SJCRH30 (cell line): ENCODE results near the gene GANAB. TPM values are rescaled to one million over a fixed set of nuclear protein-coding genes. Genes with fewer than 3 reads are reported as not detected.
"Not testable (repeated sequence)": the region's sequence is repeated elsewhere in the genome, so short reads cannot be mapped to it uniquely, and the experiment has no call there.

Experiments used
- DNase-seq, 2 experiments: peaks; one replicate each; pipeline ENCODE4 v3.0.0-alpha.2; 2015 to 2020
- H3K27ac ChIP-seq: fragments of 250-450 bp; sonication (Bioruptor Pico); 2 replicates; pipeline ENCODE4 v1.5.1; 2020; ENCODE audit warnings: mild to moderate bottlenecking, moderate library complexity
- H3K27me3 ChIP-seq: fragments of 250-450 bp; sonication (Bioruptor Pico); 2 replicates; pipeline ENCODE4 v1.5.1; 2020; ENCODE audit warnings: mild to moderate bottlenecking, moderate library complexity
- H3K36me3 ChIP-seq: fragments of 250-450 bp; sonication (Bioruptor Pico); 2 replicates; pipeline ENCODE4 v1.5.1; 2020; ENCODE audit warnings: mild to moderate bottlenecking, moderate library complexity
- H3K4me1 ChIP-seq: fragments of 250-450 bp; sonication (Bioruptor Pico); 2 replicates; pipeline ENCODE4 v1.5.1; 2020; ENCODE audit warnings: mild to moderate bottlenecking, moderate library complexity
- H3K4me3 ChIP-seq: fragments of 250-450 bp; sonication (Bioruptor Pico); 2 replicates; pipeline ENCODE4 v1.5.1; 2020; ENCODE audit warnings: mild to moderate bottlenecking, moderate library complexity
- H3K9me3 ChIP-seq: fragments of 250-450 bp; sonication (Bioruptor Pico); replicated peaks from 2 replicates; pipeline ENCODE4 v1.5.1; 2020; ENCODE audit warnings: mild to moderate bottlenecking, moderate library complexity
- total RNA-seq: library from RNA; depleted of rRNA; stranded (reverse); fragments of >200 nt; shearing (Covaris generic); gene quantifications from 2 replicates; pipeline ENCODE4 v1.2.3, GENCODE V29; 2014

Gene GANAB
- total RNA-seq, 1 experiment from 2014 or later = 210 TPM

DNA sequence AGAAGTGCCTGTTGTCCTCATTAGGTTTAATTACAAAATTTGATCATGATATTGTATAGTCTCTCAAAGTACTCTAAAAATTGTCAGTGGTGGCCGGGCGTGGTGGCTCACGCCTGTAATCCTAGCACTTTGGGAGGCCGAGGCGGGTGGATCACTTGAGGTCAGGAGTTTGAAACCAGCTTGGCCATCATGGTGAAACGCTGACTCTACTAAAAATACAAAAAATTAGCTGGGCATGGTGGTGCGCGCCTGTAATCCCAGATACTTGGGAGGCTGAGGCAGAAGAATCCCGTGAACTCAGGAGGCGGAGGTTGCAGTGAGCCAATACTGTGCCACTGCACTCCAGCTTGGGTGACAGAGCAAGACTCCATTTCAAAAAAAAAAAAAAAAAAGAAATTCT is 29.0 kb upstream of the GANAB start:
- H3K9me3 ChIP-seq, DNase-seq, H3K4me1 ChIP-seq, H3K27ac ChIP-seq, H3K4me3 ChIP-seq, H3K27me3 ChIP-seq: not testable (repeated sequence)
- H3K36me3 ChIP-seq = peaks cover 22% of the 10 kb centered on the region

DNA sequence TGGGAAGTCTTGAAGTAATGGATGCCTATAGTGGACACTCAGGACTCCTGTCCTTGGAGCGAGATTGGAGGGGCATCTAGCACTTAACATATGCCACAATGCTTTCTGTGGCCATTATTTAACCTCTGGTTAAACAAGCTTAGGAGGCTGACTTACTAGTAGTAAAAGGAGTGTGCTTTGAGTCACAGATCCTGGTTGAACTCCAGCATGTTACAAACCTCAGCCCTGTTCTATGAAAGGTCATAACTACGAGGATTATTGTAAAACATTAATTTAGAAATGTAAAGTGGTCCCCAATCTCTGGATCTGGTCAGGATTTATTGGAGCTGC is 26.7 kb upstream of the GANAB start:
- no peak overlapping the region for H3K27ac ChIP-seq
- no peak for DNase-seq
- peaks cover 4% of the 10 kb centered on the region; the same call in 1 of the 2 replicates for H3K4me1 ChIP-seq
- H3K9me3 ChIP-seq = no peaks in the 10 kb centered on the region
- H3K27me3 ChIP-seq = no peaks in the 10 kb centered on the region
- H3K4me3 ChIP-seq = no peak overlapping the region
- peaks cover 22% of the 10 kb centered on the region for H3K36me3 ChIP-seq

DNA sequence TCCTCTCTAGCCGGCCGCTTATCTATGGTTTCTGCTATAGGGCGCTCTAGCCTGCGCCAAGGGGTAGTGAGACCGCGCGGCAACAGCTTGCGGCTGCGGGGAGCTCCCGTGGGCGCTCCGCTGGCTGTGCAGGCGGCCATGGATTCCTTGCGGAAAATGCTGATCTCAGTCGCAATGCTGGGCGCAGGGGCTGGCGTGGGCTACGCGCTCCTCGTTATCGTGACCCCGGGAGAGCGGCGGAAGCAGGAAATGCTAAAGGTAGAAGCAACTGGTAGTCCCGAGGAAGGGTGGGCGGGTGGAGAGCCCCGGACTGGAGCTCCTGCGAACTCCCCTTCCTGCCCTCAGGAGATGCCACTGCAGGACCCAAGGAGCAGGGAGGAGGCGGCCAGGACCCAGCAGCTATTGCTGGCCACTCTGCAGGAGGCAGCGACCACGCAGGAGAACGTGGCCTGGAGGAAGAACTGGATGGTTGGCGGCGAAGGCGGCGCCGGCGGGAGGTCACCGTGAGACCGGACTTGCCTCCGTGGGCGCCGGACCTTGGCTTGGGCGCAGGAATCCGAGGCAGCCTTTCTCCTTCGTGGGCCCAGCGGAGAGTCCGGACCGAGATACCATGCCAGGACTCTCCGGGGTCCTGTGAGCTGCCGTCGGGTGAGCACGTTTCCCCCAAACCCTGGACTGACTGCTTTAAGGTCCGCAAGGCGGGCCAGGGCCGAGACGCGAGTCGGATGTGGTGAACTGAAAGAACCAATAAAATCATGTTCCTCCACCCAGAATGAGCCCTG is 25.4 kb upstream of the GANAB start, which contains the start of the genes LBHD1 and UQCC3:
Gene LBHD1, minus strand, starts transcription at position 660 of the 782 bp plus-strand sequence. CDS start 2,236 bp downstream, outside the sequence.
Gene UQCC3, plus strand, starts transcription at position 66 of the 782 bp plus-strand sequence. Its CDS starts 73 bp downstream, at position 139.
- Histone ChIP-seq H3K36me3 (peaks cover 20% of the 10 kb centered on the region), H3K4me1 (peaks cover 2% of the 10 kb centered on the region; the same call in 1 of the 2 replicates), H3K4me3 (peak within 1 kb of the TSS; percentile 75), H3K27ac (peak within 1 kb of the TSS; percentile 69), H3K9me3 (no peaks in the 10 kb centered on the region), H3K27me3 (no peaks in the 10 kb centered on the region)
- peak; percentile 88 to 91 for DNase-seq

DNA sequence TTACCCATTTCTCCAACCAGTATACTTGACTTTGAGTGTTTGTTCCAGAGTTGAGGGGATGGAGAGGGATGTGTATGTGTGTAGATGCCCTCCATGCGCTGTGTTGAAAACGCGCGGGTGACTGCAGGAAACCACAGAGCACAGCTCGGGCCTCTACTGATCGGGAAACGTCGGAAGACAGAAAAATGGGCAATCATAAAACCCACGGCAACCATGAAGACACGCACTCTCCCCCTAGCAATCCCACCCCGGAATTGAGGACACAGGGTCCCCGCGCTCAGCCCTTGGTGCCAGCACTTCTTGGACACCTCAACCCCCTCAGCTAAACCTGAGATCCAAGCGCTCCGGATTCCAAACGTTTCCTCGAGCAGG is 24.8 kb upstream of the GANAB start:
- peaks cover 4% of the 10 kb centered on the region; the same call in 1 of the 2 replicates for H3K4me1 ChIP-seq
- peaks cover 23% of the 10 kb centered on the region for H3K36me3 ChIP-seq
- H3K9me3 ChIP-seq = no peaks in the 10 kb centered on the region
- peak overlapping the region; percentile 69 for H3K27ac ChIP-seq
- H3K27me3 ChIP-seq = no peaks in the 10 kb centered on the region
- H3K4me3 ChIP-seq = peak overlapping the region; percentile 75
- no peak for DNase-seq

DNA sequence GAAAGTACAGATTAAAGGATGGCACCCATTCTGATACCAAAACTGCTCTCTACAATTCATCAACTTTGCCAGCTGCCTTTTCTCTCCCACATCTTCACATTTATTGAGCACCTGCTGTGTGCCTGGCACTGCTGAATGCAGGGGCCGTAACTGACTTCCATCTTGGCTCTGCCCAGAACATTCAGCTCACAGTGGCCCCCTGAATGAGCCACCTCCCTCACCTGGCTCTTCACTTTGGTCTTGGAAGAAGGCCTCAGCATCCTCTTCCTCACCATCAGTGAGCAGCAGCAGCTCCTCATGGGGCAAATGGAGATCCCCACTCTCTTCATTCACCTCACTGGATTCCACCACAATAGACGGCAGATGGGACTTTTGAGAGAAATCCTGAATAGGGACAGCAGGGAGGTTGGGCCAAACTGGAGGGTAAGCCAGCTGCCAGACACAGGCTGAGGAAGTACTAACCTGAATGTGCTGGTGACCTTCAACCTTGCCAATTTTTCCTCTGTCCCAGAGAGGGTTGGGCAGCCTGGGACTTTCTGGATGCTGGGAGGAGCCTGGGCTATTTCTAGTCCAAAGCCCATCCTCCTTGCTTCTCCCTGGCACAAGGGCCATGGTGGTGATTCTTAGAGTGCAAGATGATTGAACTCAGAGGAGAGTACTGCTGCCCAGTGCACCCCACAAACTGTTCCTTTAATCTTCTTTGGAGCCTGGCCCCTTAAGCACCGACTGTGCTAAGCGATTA is 23.2 kb upstream of the GANAB start:
- Histone ChIP-seq H3K9me3 (no peaks in the 10 kb centered on the region), H3K27me3 (no peaks in the 10 kb centered on the region), H3K4me1 (peaks cover 4% of the 10 kb centered on the region; the same call in 1 of the 2 replicates), H3K4me3 (no peak overlapping the region), H3K36me3 (peaks cover 20% of the 10 kb centered on the region), H3K27ac (no peak overlapping the region)
- no peak for DNase-seq

DNA sequence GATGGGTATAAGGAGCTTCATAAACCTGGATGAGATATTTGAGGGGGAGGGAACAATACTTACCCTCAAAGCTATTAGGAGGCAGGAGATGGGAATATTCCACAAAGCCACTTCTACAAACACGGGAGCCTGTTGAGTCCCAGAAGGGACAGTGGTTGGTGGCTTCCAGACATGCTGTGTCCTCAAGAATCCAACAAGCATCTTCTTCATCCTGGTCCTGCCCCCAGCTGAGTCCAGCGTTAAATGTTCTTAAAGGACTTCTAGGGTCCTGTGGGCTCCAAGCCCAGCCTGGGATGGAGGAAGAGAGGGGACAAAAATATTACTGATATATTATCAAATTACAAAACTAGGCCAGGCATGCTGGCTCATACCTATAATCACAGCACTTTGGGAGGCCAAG is 21.0 kb upstream of the GANAB start:
- DNase-seq = no peak
- Histone ChIP-seq H3K27me3 (no peaks in the 10 kb centered on the region), H3K36me3 (peaks cover 21% of the 10 kb centered on the region), H3K9me3 (no peaks in the 10 kb centered on the region), H3K27ac (no peak overlapping the region), H3K4me1 (peaks cover 4% of the 10 kb centered on the region; the same call in 1 of the 2 replicates), H3K4me3 (no peak overlapping the region)

DNA sequence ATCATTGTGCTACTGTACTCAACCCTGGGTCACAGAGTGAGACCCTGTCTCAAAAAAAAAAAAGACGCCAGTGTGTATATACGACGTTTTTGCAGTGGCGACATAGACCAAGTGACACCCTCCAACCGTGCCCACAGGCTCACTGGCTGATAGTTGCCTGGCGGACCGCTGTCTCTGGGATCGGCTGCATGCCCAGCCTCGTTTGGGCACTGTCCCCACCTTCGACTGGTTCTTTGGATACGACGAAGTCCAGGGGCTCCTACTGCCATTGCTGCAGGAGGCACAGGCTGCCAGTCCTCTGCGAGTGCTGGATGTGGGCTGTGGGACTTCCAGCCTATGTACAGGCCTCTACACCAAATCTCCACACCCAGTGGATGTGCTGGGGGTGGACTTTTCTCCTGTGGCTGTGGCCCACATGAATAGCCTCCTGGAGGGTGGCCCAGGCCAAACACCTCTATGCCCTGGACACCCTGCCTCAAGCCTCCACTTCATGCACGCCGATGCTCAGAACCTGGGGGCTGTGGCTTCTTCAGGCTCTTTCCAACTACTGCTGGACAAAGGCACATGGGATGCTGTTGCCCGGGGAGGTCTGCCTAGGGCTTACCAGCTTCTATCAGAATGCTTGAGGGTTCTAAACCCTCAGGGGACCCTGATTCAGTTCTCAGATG is 20.0 kb upstream of the GANAB start:
- no peak overlapping the region; the same call in 1 of the 2 replicates for H3K27ac ChIP-seq
- no peak for DNase-seq
- H3K27me3 ChIP-seq = no peaks in the 10 kb centered on the region
- peaks cover 27% of the 10 kb centered on the region for H3K36me3 ChIP-seq
- H3K4me3 ChIP-seq = peak overlapping the region; percentile 79
- H3K4me1 ChIP-seq = peaks cover 4% of the 10 kb centered on the region; the same call in 1 of the 2 replicates
- H3K9me3 ChIP-seq = no peaks in the 10 kb centered on the region

DNA sequence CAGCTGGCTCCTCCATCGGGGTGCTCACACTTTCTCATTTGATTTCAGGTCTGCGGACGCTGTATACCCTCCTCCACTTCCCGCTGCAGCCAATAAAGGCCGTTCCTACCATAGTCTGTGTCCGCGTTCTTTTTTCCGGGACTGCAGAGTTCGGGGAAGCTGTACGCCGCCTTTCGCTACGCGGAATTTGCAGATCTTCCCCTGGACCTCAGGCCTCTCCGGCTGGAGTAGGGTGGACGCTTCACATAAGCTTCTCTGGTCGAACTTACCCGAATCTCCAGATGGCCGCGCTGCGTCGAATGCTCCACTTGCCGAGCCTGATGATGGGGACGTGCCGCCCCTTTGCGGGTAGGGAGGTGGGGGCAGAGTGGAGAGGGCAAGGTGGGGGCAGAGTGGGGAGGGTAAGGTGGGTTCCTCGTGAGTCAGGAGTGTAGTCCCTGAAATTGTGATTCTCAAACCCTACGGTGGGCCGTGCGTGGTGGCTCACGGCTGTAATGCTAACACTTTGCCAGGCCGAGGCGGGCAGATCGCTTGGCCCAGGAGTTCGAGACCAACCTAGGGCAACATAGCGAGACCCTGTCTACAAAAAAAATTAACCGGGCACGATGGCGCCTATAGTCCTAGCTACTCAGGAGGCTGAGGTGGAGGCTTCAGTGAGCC is 19.3 kb upstream of the GANAB start:
- Histone ChIP-seq H3K4me3 (peak overlapping the region; percentile 79), H3K27ac (peak overlapping the region; percentile 63), H3K27me3 (no peaks in the 10 kb centered on the region), H3K9me3 (no peaks in the 10 kb centered on the region), H3K4me1 (peaks cover 4% of the 10 kb centered on the region; the same call in 1 of the 2 replicates), H3K36me3 (peaks cover 31% of the 10 kb centered on the region)
- DNase-seq = peak in 1 of 2 experiments; percentile 30

DNA sequence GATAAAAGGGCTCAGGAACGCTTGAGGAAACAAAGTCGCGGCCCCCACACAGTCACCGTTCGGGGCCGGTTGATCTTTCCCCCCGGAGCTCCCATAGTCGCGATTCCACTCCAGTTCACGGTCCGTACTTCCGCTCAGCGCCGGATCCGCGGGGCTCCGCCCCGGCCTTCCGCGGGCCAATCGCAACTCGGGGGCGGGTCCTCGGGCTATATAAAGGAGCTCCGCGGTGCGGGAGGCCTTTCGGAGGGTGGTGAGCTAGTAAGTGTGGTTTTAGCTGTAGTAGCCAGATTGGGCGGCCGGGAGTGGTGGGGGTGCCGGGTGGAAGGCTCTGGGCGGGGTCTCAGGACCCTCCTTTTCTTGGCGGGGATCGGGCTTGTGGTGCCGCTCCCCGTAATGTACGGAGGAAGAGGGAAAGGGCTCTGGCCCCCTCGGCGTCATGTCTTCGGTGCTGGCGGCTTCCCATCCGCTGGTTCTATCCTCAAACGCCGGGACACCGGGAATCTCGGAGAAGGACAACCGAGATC is 18.7 kb upstream of the GANAB start, which contains the start of the genes C11orf98 and CSKMT:
Gene C11orf98, minus strand, starts transcription at position 136 of the 524 bp plus-strand sequence. Its CDS starts 41 bp downstream, at position 95.
Gene CSKMT, plus strand, starts transcription at position 238 of the 524 bp plus-strand sequence. CDS start 568 bp downstream, outside the sequence.
- no peaks in the 10 kb centered on the region for H3K27me3 ChIP-seq
- H3K36me3 ChIP-seq = peaks cover 31% of the 10 kb centered on the region
- peak within 1 kb of the TSS; percentile 79 for H3K4me3 ChIP-seq
- DNase-seq = peak; percentile 94
- H3K9me3 ChIP-seq = no peaks in the 10 kb centered on the region
- peak within 1 kb of the TSS; percentile 63 for H3K27ac ChIP-seq
- peaks cover 4% of the 10 kb centered on the region; the same call in 1 of the 2 replicates for H3K4me1 ChIP-seq

DNA sequence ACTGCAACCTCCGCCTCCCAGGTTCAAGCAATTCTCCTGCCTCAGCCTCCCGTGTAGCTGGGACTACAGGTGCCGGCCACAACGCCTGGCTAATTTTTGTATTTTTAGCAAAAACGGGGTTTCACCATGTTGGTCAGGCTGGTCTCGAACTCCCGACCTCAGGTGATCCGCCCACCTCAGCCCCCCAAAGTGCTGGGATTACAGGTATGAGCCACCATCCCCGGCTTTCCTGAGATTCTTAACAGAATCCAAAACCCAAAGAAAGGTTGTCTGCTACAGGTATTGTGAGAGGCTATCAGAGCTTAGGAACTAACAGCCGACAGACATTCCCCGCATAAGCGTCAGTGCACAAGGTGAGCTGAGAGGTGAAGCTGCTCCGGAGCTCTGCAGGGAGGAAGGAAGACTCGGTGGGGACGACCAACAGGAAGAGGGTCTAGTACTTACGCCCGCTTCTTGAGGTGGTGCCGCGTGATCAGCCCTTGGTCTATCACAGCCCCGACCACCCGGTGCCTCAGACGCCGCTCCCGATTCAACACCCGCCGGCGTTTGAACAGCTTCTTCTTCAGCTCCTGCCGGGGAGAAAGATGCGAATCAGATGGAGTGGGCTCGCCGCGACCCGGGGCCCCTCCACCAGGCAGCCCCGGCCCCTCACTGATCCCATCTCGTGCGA is 18.1 kb upstream of the GANAB start:
- H3K27ac ChIP-seq = peak overlapping the region; percentile 63
- H3K4me1 ChIP-seq = peaks cover 4% of the 10 kb centered on the region; the same call in 1 of the 2 replicates
- peak overlapping the region; percentile 79 for H3K4me3 ChIP-seq
- H3K36me3 ChIP-seq = peaks cover 31% of the 10 kb centered on the region
- DNase-seq = peak; percentile 64 to 72
- no peaks in the 10 kb centered on the region for H3K9me3 ChIP-seq
- no peaks in the 10 kb centered on the region for H3K27me3 ChIP-seq

DNA sequence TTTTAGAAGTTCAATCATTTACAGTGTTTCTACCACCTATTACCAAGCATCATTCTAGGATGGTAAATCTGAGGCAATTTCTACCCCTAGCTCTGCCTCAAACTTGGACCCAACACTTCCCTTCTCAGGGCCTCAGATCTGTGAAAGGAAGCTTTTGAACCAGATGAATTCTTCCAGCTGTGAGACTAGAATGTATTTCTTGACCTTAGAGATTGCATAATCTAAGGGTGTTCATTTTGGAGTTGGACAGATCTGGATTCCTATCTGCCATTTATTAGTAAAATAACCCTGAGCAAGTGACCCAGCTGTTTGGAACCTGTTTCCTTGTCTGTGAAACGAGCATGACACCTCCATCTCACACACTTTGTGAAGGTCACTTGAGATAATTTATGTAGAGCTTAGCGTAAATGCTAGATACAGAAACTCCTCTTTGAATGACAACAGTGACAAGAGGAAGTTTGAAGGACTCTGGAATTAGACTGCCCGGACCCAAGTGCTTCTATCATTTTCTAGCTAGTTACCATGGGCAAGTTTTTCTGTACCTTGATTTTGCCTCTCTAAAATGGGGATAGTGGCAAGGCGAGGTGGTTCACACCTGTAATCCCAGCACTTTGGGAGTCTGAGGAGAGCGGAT is 10.5 kb upstream of the GANAB start:
- no peak for DNase-seq
- no peak overlapping the region for H3K4me3 ChIP-seq

DNA sequence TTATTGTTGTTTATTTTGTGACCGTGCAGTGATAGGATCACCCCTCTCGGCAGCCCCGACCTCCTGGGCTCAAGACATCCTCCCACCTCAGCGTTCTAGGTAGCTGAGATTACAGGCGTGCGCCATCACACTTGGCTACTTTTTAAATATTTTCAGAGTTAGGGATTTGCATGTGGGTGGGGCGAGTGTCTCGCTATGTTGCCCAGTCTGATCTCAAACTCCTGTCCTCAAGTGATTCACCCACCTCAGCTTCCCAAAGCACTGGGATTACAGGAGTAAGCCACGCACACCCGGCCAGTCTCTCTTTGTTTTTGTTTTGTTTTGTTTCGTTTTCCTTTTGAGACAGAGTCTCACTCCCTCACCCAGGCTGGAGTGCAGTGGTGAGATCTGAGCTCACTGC is 7.9 kb upstream of the GANAB start:
- DNase-seq = no peak
- Histone ChIP-seq H3K27ac (no peak overlapping the region), H3K9me3 (no peaks in the 10 kb centered on the region), H3K4me3 (no peak overlapping the region), H3K4me1 (no peaks in the 10 kb centered on the region), H3K27me3 (no peaks in the 10 kb centered on the region), H3K36me3 (no peaks in the 10 kb centered on the region; the same call in 1 of the 2 replicates)

More for the DNA sequence above, 10.5 kb upstream of the GANAB start:
- Histone ChIP-seq H3K27ac (no peak overlapping the region), H3K9me3 (no peaks in the 10 kb centered on the region), H3K27me3 (no peaks in the 10 kb centered on the region), H3K4me1 (no peaks in the 10 kb centered on the region), H3K36me3 (peaks cover 6% of the 10 kb centered on the region; the same call in 1 of the 2 replicates)
